Hematopoietic multipotent progenitor cell treated with erythropoietin and hydrocortisone succinate and interleukin-3 and kit ligand, for 6 days (in vitro differentiated cells): Measurements from ENCODE around the gene MLLT10.
"Not testable (repeated sequence)": the region's sequence is repeated elsewhere in the genome, so short reads cannot be mapped to it uniquely, and the experiment has no call there.

Source experiments
- DNase-seq: peaks from one replicate; pipeline ENCODE4 v3.0.0-alpha.2; 2015

Gene MLLT10

GRCh38 chr10:21529032-21529910 lies 4.8 kb upstream of the MLLT10 start:
- peak; percentile 22 for DNase-seq

GRCh38 chr10:21530168-21530567 lies 3.9 kb upstream of the MLLT10 start:
- no peak for DNase-seq

- DNase-seq, result no peak
Observed at GRCh38 chr10:21530641-21531040, 3.4 kb upstream of the MLLT10 start.

GRCh38 chr10:21531164-21531563 lies 2.9 kb upstream of the MLLT10 start:
- DNase-seq, result peak; percentile 66

- peak; percentile 59 for DNase-seq
Observed at GRCh38 chr10:21532694-21533466, 1.2 kb upstream of the MLLT10 start.

GRCh38 chr10:21534280-21534586 lies 201 bp downstream of the MLLT10 start:
- no peak for DNase-seq

- DNase-seq, result peak; percentile 84
Observed at GRCh38 chr10:21534604-21535493, 817 bp downstream of the MLLT10 start.

- DNase-seq, result peak; percentile 21
Observed at GRCh38 chr10:21535494-21535965, 1.5 kb downstream of the MLLT10 start.

GRCh38 chr10:21535976-21536375 lies 1.9 kb downstream of the MLLT10 start:
- DNase-seq, result not testable (repeated sequence)

- DNase-seq, result no peak
Observed at GRCh38 chr10:21536874-21537273, 2.8 kb downstream of the MLLT10 start.

- not testable (repeated sequence) for DNase-seq
Observed at GRCh38 chr10:21540701-21541100, 6.7 kb downstream of the MLLT10 start.

GRCh38 chr10:21547246-21547645 lies 13.2 kb downstream of the MLLT10 start:
- DNase-seq, result no peak

- DNase-seq, result no peak
Observed at GRCh38 chr10:21552638-21553037, 18.6 kb downstream of the MLLT10 start.

GRCh38 chr10:21556527-21556926 lies 22.5 kb downstream of the MLLT10 start:
- DNase-seq, result no peak

- not testable (repeated sequence) for DNase-seq
Observed at GRCh38 chr10:21558984-21559383, 25.0 kb downstream of the MLLT10 start.

GRCh38 chr10:21570761-21571521 lies 36.9 kb downstream of the MLLT10 start:
- DNase-seq, result no peak

- no peak for DNase-seq
Observed at GRCh38 chr10:21572578-21572977, 38.5 kb downstream of the MLLT10 start.

- not testable (repeated sequence) for DNase-seq
Observed at GRCh38 chr10:21574514-21574913, 40.5 kb downstream of the MLLT10 start.

GRCh38 chr10:21579291-21579690 lies 45.3 kb downstream of the MLLT10 start:
- DNase-seq, result no peak

GRCh38 chr10:21581421-21581834 lies 47.4 kb downstream of the MLLT10 start:
- DNase-seq, result peak; percentile 44

- DNase-seq, result no peak
Observed at GRCh38 chr10:21584834-21585530, 51.0 kb downstream of the MLLT10 start.
